ENCODE results near the gene CFAP77. TPM values are rescaled to one million over a fixed set of nuclear protein-coding genes. Genes with fewer than 3 reads are reported as not detected.

The CFAP77 gene
- total and polyA plus RNA-seq, 2 of the 8 experiments (the other 6 are each of a cell fraction or from before 2014, with no cell fraction given): 0.63 to 0.97 TPM

- H4K5ac ChIP-seq (ENCODE audit: insufficient read length, low read depth, low read length): no peak overlapping the region
- no peak overlapping the region for H2BK120ac ChIP-seq (replicated peaks; ENCODE audit: low read depth, low read length)
- no peak overlapping the region for H2BK15ac ChIP-seq (ENCODE audit: low read length)
- FAIRE-seq: no peak
- no peak overlapping the region for H2BK5ac ChIP-seq (ENCODE audit: low read depth, low read length)
- DNase-seq (ENCODE audit: low read depth in 1 of 2, low spot score in 2 of 2): no peak
- H4K8ac ChIP-seq (ENCODE audit: extremely low read depth, insufficient read depth, low read length): no peak overlapping the region
- H2AK5ac ChIP-seq (ENCODE audit: low read depth, low read length): no peak overlapping the region
- no peak overlapping the region for H3K14ac ChIP-seq (ENCODE audit: insufficient read length)
- no peak overlapping the region for H3K4ac ChIP-seq (replicated peaks; ENCODE audit: insufficient read length, low read depth, low read length)
- H3K27ac ChIP-seq (ENCODE audit: low read depth, low read length): no peak overlapping the region
- WGBS, 2 experiments (ENCODE audit: extremely low coverage in 1 of 2, insufficient coverage in 1 of 2, insufficient read length in 1 of 2, insufficient replicate concordance in 2 of 2, low coverage in 1 of 2, low lambda C conversion rate in 2 of 2, missing lambda C conversion rate in 1 of 2): 85% methylated on average over 9 of the region's 9 CpGs; no CpG with 5 or more reads in 1 of the 2 experiments
- H3K9ac ChIP-seq (replicated peaks in 1 of 4; ENCODE audit: extremely low read depth in 1 of 4, low read depth in 3 of 4, low read length in 3 of 4): no peak overlapping the region
- no peak overlapping the region for H4K91ac ChIP-seq (replicated peaks; ENCODE audit: insufficient read length, low read length)
- no peak overlapping the region for H2AFZ ChIP-seq (ENCODE audit: low read length)
- peaks cover 9 to 26% (median 16%) of the 10 kb centered on the region in 4 experiments for H3K36me3 ChIP-seq (ENCODE audit: control insufficient read depth in 2 of 4, insufficient read depth in 4 of 4, low read length in 3 of 4)
- peaks cover 0 to 7% (median 3%) of the 10 kb centered on the region in 4 experiments; a peak in 5 of 7 replicates for H3K27me3 ChIP-seq (replicated peaks in 1 of 4; ENCODE audit: control insufficient read depth in 3 of 4, extremely low read depth in 1 of 4, insufficient read depth in 3 of 4, low read length in 3 of 4)
- H3K18ac ChIP-seq (ENCODE audit: extremely low read depth, low read length): no peak overlapping the region
- no peak overlapping the region for H3K23ac ChIP-seq (ENCODE audit: insufficient read length)
- H3K79me2 ChIP-seq (ENCODE audit: control insufficient read depth in 1 of 2, insufficient read depth in 2 of 2, low read length in 2 of 2): peaks cover 0 to 37% of the 10 kb centered on the region in 2 experiments; a peak in 2 of 4 replicates
- no peak overlapping the region for H3K56ac ChIP-seq (replicated peaks; ENCODE audit: insufficient read length, low read depth, low read length)
- H4K20me1 ChIP-seq (replicated peaks in 1 of 2; ENCODE audit: control insufficient read depth in 1 of 2, insufficient read depth in 2 of 2, low read length in 2 of 2): peaks cover 2 to 4% of the 10 kb centered on the region in 2 experiments
- H3K79me1 ChIP-seq (ENCODE audit: low read depth, low read length): peaks cover 8% of the 10 kb centered on the region
- H3K9me3 ChIP-seq (ENCODE audit: insufficient read depth in 2 of 2, low read depth in 1 of 2, low read length in 1 of 2): no peaks in the 10 kb centered on the region
- H2BK12ac ChIP-seq (ENCODE audit: low read depth, low read length): no peak overlapping the region
- H3K4me1 ChIP-seq (replicated peaks in 1 of 4; ENCODE audit: control insufficient read depth in 3 of 4, insufficient read depth in 4 of 4, low read length in 3 of 4): peaks cover 0 to 5% (median 1%) of the 10 kb centered on the region in 4 experiments; a peak in 2 of 7 replicates
- peaks cover 7% of the 10 kb centered on the region; the same call in 1 of the 2 replicates for H3K23me2 ChIP-seq (ENCODE audit: low read depth, low read length)
- H3K4me3 ChIP-seq (ENCODE audit: extremely low read depth in 1 of 4, insufficient read depth in 2 of 4, low read depth in 3 of 4, low read length in 4 of 4): no peak overlapping the region
- POLR2A ChIA-PET (ENCODE audit: partially characterized antibody): interaction anchor here (0.6 kb wide), 1 partner anchor 41 kb away, joined by 3 read pairs; no protein-coding TSS in a partner anchor
- CTCF ChIA-PET (ENCODE audit: partially characterized antibody): interaction anchor here (1.4 to 1.5 kb wide), 2 partner anchors 168 to 171 kb away, joined by 4 to 5 read pairs; no protein-coding TSS in a partner anchor
- no peak overlapping the region for H2BK20ac ChIP-seq (ENCODE audit: low read length)
- H3K4me2 ChIP-seq (ENCODE audit: insufficient read depth in 1 of 2, low read depth in 2 of 2, low read length in 2 of 2): no peak overlapping the region
- no peak for TF ChIP-seq HDAC2 (IDR thresholded peaks at IDR 0.05; ENCODE audit: borderline replicate concordance in 1 of 2, low read depth in 2 of 2, low read length in 2 of 2)
- TF ChIP-seq PHF8 (conservative IDR thresholded peaks at IDR 0.05; ENCODE audit: low read depth, low read length): no peak
- no peak for TF ChIP-seq JUN (IDR thresholded peaks at IDR 0.05; ENCODE audit: low read depth, low read length)
- no peak for TF ChIP-seq SP1 (IDR thresholded peaks at IDR 0.05; ENCODE audit: low read depth, low read length)
Observed at GRCh38 chr9:132404228-132404881, 5.7 kb upstream of the CFAP77 start.

Measured in H1 (cell line).